22Rv1 (cell line): ENCODE results near the gene CTAGE9.

ENCODE experiments used
- ZFX ChIP-seq: fragments of 450-650 bp; IDR thresholded peaks from 2 replicates; pipeline ENCODE4 v1.6.1; 2017; ENCODE audit warnings: antibody characterized with exemption, borderline replicate concordance
- TF ChIP-seq, protein P1 (sequence below): fragments of 450-650 bp; IDR thresholded peaks from 2 replicates; pipeline ENCODE4 v1.5.1; 2017; ENCODE audit warnings: mild to moderate bottlenecking

DNA sequence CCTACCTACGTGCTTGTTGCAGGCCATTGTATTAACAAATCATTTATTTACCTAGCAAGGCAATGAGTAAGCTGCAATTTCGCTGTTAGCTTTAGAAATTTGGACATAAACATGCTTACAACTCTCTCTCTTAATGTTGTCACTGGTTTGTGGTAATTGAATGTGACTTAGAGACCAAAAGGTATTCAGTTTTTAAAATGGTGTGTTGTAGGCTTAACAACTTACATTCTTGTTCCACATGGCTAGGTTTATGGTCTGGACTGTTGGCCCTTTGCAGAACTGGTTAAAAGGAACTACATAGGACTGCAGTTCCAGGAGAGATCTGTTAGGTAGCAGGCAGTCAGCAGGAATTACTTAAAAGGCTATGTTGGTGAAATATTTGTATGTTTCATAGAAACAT is 10.3 kb upstream of the CTAGE9 start:
- TF ChIP-seq, protein P1, sequence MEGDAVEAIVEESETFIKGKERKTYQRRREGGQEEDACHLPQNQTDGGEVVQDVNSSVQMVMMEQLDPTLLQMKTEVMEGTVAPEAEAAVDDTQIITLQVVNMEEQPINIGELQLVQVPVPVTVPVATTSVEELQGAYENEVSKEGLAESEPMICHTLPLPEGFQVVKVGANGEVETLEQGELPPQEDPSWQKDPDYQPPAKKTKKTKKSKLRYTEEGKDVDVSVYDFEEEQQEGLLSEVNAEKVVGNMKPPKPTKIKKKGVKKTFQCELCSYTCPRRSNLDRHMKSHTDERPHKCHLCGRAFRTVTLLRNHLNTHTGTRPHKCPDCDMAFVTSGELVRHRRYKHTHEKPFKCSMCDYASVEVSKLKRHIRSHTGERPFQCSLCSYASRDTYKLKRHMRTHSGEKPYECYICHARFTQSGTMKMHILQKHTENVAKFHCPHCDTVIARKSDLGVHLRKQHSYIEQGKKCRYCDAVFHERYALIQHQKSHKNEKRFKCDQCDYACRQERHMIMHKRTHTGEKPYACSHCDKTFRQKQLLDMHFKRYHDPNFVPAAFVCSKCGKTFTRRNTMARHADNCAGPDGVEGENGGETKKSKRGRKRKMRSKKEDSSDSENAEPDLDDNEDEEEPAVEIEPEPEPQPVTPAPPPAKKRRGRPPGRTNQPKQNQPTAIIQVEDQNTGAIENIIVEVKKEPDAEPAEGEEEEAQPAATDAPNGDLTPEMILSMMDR: no peak
- no peak for TF ChIP-seq ZFX
